GM12878 (cell line): ENCODE data around the gene RPAP3. TPM values are rescaled to one million over a fixed set of nuclear protein-coding genes. Genes with fewer than 3 reads are reported as not detected.

Experiments
- ATAC-seq: fragments of 200-7000 bp; cut with Tn5 transposase; 3 replicates; pipeline ENCODE4 v1.9.1; 2020; ENCODE audit warnings: mild to moderate bottlenecking, moderate library complexity
- BruUV-seq: library from RNA; stranded (reverse); fragments of 400-500 nt; replicated peaks from 2 replicates; lab custom pipeline; 2021; lab: Mats Ljungman, UMichigan
- CTCF ChIA-PET: fragments of 300-600 bp; sonication (Branson Sonifier 250); formaldehyde crosslinking; extraction: SDS; loops from one replicate; lab custom pipeline; 2021; ENCODE audit warnings: inconsistent platforms; lab: Yijun Ruan, JAX
- POLR2A ChIA-PET: fragments of 350-600 bp; formaldehyde crosslinking; extraction: SDS; loops from one replicate; lab custom pipeline; 2021; ENCODE audit warnings: inconsistent platforms; lab: Charles Lee
- RAD21 ChIA-PET: fragments of 300-600 bp; sonication (Branson Sonifier 250); formaldehyde crosslinking; loops from one replicate; lab custom pipeline; 2023; ENCODE audit warnings: antibody characterized with exemption; ENCODE audit not compliant: unreplicated experiment; lab: Charles Lee
- SMC1A ChIA-PET: fragments of 300-600 bp; sonication (Branson Sonifier 250); formaldehyde crosslinking; loops from one replicate; lab custom pipeline; 2023; ENCODE audit not compliant: unreplicated experiment, uncharacterized antibody; lab: Charles Lee
- DNase-seq: peaks from one replicate; pipeline ENCODE4 v3.0.0-alpha.2; 2011; ENCODE audit warnings: low read depth, low spot score
- FAIRE-seq: peaks from 3 replicates; lab custom pipeline; 2011; peaks lifted over from hg19 to GRCh38; lab: Jason Lieb, UNC
- H2AFZ ChIP-seq: 2 replicates; pipeline ENCODE4 v1.6.0; 2011; ENCODE audit warnings: low read depth, low read length, control low read depth; ENCODE audit not compliant: control insufficient read depth
- H3K27ac ChIP-seq: 2 replicates; pipeline ENCODE4 v1.5.1; 2011; ENCODE audit warnings: control low read depth; ENCODE audit not compliant: control insufficient read depth, insufficient read depth
- H3K27me3 ChIP-seq, 2 experiments: replicated peaks in 1 of 2; 2 replicates each; pipeline versions ENCODE4 v1.6.0 to v1.6.1; 2011; ENCODE audit warnings: low read length in 1 of 2; ENCODE audit not compliant: control insufficient read depth in 2 of 2, insufficient read depth in 2 of 2
- H3K36me3 ChIP-seq, 2 experiments: 2 replicates each; pipeline ENCODE4 v1.5.1; 2011; ENCODE audit warnings: low read length in 1 of 2; ENCODE audit not compliant: control insufficient read depth in 2 of 2, insufficient read depth in 2 of 2
- H3K4me1 ChIP-seq: 2 replicates; pipeline ENCODE4 v1.6.1; 2011; ENCODE audit warnings: mild to moderate bottlenecking, low read length, moderate library complexity, mixed read lengths; ENCODE audit not compliant: control insufficient read depth, insufficient read depth
- H3K4me2 ChIP-seq: 2 replicates; pipeline ENCODE4 v1.6.0; 2011; ENCODE audit warnings: control low read depth; ENCODE audit not compliant: control insufficient read depth, insufficient read depth
- H3K4me3 ChIP-seq: fragments of 200-600 bp; sonication (generic); 2 replicates; pipeline ENCODE4 v1.5.1; 2016
- H3K79me2 ChIP-seq: 2 replicates; pipeline ENCODE4 v1.6.0; 2011; ENCODE audit warnings: low read length; ENCODE audit not compliant: control insufficient read depth, insufficient read depth
- H3K9ac ChIP-seq: 2 replicates; pipeline ENCODE4 v1.8.0; 2011; ENCODE audit warnings: low read length, control low read depth, mixed read lengths; ENCODE audit not compliant: control insufficient read depth, insufficient read depth
- H3K9me3 ChIP-seq: replicated peaks from 3 replicates; pipeline ENCODE4 v1.5.1; 2011; ENCODE audit warnings: mild to moderate bottlenecking, low read length; ENCODE audit not compliant: control insufficient read depth, insufficient read depth
- H4K20me1 ChIP-seq: 2 replicates; pipeline ENCODE4 v1.6.0; 2011; ENCODE audit not compliant: control insufficient read depth, insufficient read depth
- CEBPZ ChIP-seq: fragments of 150-350 bp; IDR thresholded peaks from 2 replicates; pipeline ENCODE4 v1.6.1; 2016; ENCODE audit warnings: low read depth, low read length
- CHD4 ChIP-seq: fragments of 200-600 bp; sonication (generic); IDR thresholded peaks from 2 replicates; pipeline ENCODE4 v1.6.1; 2016; ENCODE audit warnings: mild to moderate bottlenecking
- DPF2 ChIP-seq: fragments of 450-650 bp; IDR thresholded peaks from 2 replicates; pipeline ENCODE4 v1.6.1; 2017; ENCODE audit warnings: mild to moderate bottlenecking
- ETV6 ChIP-seq, 2 experiments: fragments of 450-650 bp in 1 of 2; IDR thresholded peaks in 1 of 2; conservative IDR thresholded peaks in 1 of 2; 2 replicates each; pipeline ENCODE4 v1.6.1; 2014; ENCODE audit warnings: antibody characterized with exemption in 1 of 2, borderline replicate concordance in 1 of 2, low read depth in 1 of 2, mild to moderate bottlenecking in 1 of 2, moderate library complexity in 1 of 2
- FOXK2 ChIP-seq: fragments of 450-650 bp; IDR thresholded peaks from 2 replicates; pipeline ENCODE4 v1.6.1; 2017; ENCODE audit warnings: mild to moderate bottlenecking, moderate library complexity
- GABPA ChIP-seq: IDR thresholded peaks from 2 replicates; pipeline ENCODE4 v1.6.1; 2014; ENCODE audit warnings: antibody characterized with exemption, low read depth, mild to moderate bottlenecking, inconsistent platforms
- HCFC1 ChIP-seq: fragments of 150-350 bp; IDR thresholded peaks from 2 replicates; pipeline ENCODE4 v1.6.1; 2014; ENCODE audit warnings: low read length
- HDAC2 ChIP-seq: fragments of 200-600 bp; sonication (generic); IDR thresholded peaks from 2 replicates; pipeline ENCODE4 v1.6.1; 2017
- PAX8 ChIP-seq: fragments of 450-650 bp; IDR thresholded peaks from 2 replicates; pipeline ENCODE4 v1.6.1; 2017; ENCODE audit warnings: mild to moderate bottlenecking, moderate library complexity
- RCOR1 ChIP-seq: conservative IDR thresholded peaks from 2 replicates; pipeline ENCODE4 v1.6.1; 2012; ENCODE audit warnings: low read depth, low read length, improper control_type of control experiment
- SMC3 ChIP-seq: IDR thresholded peaks from 2 replicates; pipeline ENCODE4 v1.6.1; 2011; ENCODE audit warnings: low read length, improper control_type of control experiment, borderline replicate concordance
- ZNF217 ChIP-seq: fragments of 450-650 bp; IDR thresholded peaks from 2 replicates; pipeline ENCODE4 v1.6.1; 2017; ENCODE audit warnings: antibody characterized with exemption, mild to moderate bottlenecking
- ZNF592 ChIP-seq: fragments of 450-650 bp; IDR thresholded peaks from 2 replicates; pipeline ENCODE4 v1.6.1; 2017; ENCODE audit warnings: mild to moderate bottlenecking, moderate library complexity
- WGBS: methylation state at CpG from one replicate; pipeline ENCODE4 v1.1.6; 2016; ENCODE audit warnings: low lambda C conversion rate; ENCODE audit not compliant: insufficient replicate concordance, insufficient coverage; ENCODE audit errors: missing lambda C conversion rate; 5-methylcytosine and 5-hydroxymethylcytosine counted together
- in situ Hi-C: fragments of 300-500 bp; cut with MboI; formaldehyde crosslinking; loops from 9 replicates; pipeline ENCODE4 v1.14.3; 2018; ENCODE audit warnings: mixed read lengths
- intact Hi-C: fragments of 100-400 bp; cut with micrococcal nuclease; formaldehyde crosslinking; loops from one replicate; pipeline ENCODE4 v1.14.2; 2022; ENCODE audit not compliant: unreplicated experiment
- polyA plus RNA-seq, 11 experiments: library from polyadenylated mRNA; depleted of rRNA in 4 of 11; unstranded in 6 of 11; stranded (reverse) in 5 of 11; fragments of >200 nt; fragmentation: Nextera tagmentation in 4 of 11; fragmentation: Illumina TruSeq in 1 of 11; extraction: Ambion mirVana in 4 of 11; extraction: Trizol in 1 of 11; gene quantifications; 1 replicate in 1 of 11; 2 replicates in 10 of 11; pipeline versions ENCODE4 v1.2.1 to v1.2.3, GENCODE V29; 2011 to 2016; ENCODE audit warnings: inconsistent platforms in 2 of 11, missing spikeins in 2 of 11, low read depth in 1 of 11
- total RNA-seq, 4 experiments: library from RNA; depleted of rRNA in 3 of 4; stranded (reverse); fragments of >200 nt in 3 of 4; fragmentation: Illumina TruSeq in 1 of 4; extraction: Trizol in 1 of 4; gene quantifications; 2 replicates each; pipeline versions ENCODE4 v1.2.1 to v1.2.3, GENCODE V29; 2013 to 2021

Gene RPAP3
- total and polyA plus RNA-seq, 10 of the 15 experiments (the other 5 are each of a cell fraction or from before 2014, with no cell fraction given), result 14.1 to 50.6 (median 28.4) TPM

GRCh38 chr12:47712171-47712570 lies 6.3 kb upstream of the RPAP3 start:
- H3K36me3 ChIP-seq, result no peaks in the 10 kb centered on the region
- in situ Hi-C loops (loop anchor here (5.0 kb wide), 3 partner anchors 65 to 455 kb away; no protein-coding TSS in a partner anchor), intact Hi-C loops (no loop called here)
- no peak overlapping the region for H3K9ac ChIP-seq
- FAIRE-seq (no peak), DNase-seq (no peak), ATAC-seq (no peak)
- no peaks in the 10 kb centered on the region for H3K9me3 ChIP-seq
- H2AFZ ChIP-seq, result no peak overlapping the region
- H4K20me1 ChIP-seq, result no peaks in the 10 kb centered on the region
- H3K27ac ChIP-seq, result no peak overlapping the region
- 84% methylated on average over 6 of the region's 6 CpGs for WGBS
- H3K4me1 ChIP-seq, result peaks cover 32% of the 10 kb centered on the region
- no peak overlapping the region for H3K4me2 ChIP-seq
- H3K4me3 ChIP-seq, result no peak overlapping the region
- peaks cover 2% of the 10 kb centered on the region for H3K79me2 ChIP-seq
- CTCF ChIA-PET, result interaction anchor here (3.7 to 9.7 kb wide), 3 partner anchors 30 to 66 kb away, joined by 19 to 114 read pairs (median 102); no protein-coding TSS in a partner anchor
- POLR2A ChIA-PET, result no interaction called here
- SMC1A ChIA-PET, result interaction anchor here (10.8 kb wide), 1 partner anchor 30 kb away, joined by 129 read pairs; no protein-coding TSS in a partner anchor
- BruUV-seq, result no TSS peak
- no peaks in the 10 kb centered on the region for H3K27me3 ChIP-seq
- RAD21 ChIA-PET, result interaction anchor here (1.2 to 9.0 kb wide), 3 partner anchors 29 to 55 kb away, joined by 3 to 61 read pairs (median 4); no protein-coding TSS in a partner anchor
- TF ChIP-seq CHD4, result no peak
- TF ChIP-seq ZNF592, result no peak
- no peak for TF ChIP-seq FOXK2
- no peak for TF ChIP-seq SMC3
- no peak for TF ChIP-seq HDAC2
- no peak for TF ChIP-seq RCOR1
- no peak for TF ChIP-seq ETV6 (conservative IDR thresholded peaks at IDR 0.05 in 1 of 2, IDR thresholded peaks at IDR 0.05 in 1 of 2; ENCODE audit: borderline replicate concordance in 1 of 2, low read depth in 1 of 2)
- TF ChIP-seq HCFC1, result no peak
- TF ChIP-seq CEBPZ, result no peak
- no peak for TF ChIP-seq PAX8
- no peak for TF ChIP-seq DPF2
- TF ChIP-seq ZNF217, result no peak
- TF ChIP-seq GABPA, result no peak
